K562 (cell line): ENCODE measurements around the gene LRRFIP2. TPM values are rescaled to one million over a fixed set of nuclear protein-coding genes. Genes with fewer than 3 reads are reported as not detected.

Experiments used
- ATAC-seq: fragments of 200-7000 bp; cut with Tn5 transposase; 3 replicates; pipeline ENCODE4 v1.9.1; 2020; ENCODE audit warnings: moderate library complexity
- BruUV-seq: library from RNA; stranded (reverse); fragments of 400-500 nt; replicated peaks from 2 replicates; lab custom pipeline; 2021; lab: Mats Ljungman, UMichigan
- CTCF ChIA-PET: fragments of 300-600 bp; formaldehyde crosslinking; extraction: SDS; loops from one replicate; lab custom pipeline; 2021; ENCODE audit warnings: low intra/inter-chr PET ratio; lab: Yijun Ruan, JAX
- POLR2A ChIA-PET: fragments of 300-600, 350-650 bp; sonication (Branson Sonifier 250); formaldehyde crosslinking; extraction: SDS; loops from one replicate; lab custom pipeline; 2021; ENCODE audit warnings: antibody characterized with exemption, inconsistent platforms; lab: Yijun Ruan, JAX
- DNase-seq, 4 experiments: peaks; one replicate each; pipeline versions ENCODE4 v3.0.0 to v3.0.0-alpha.2; 2011 to 2018; ENCODE audit warnings: low spot score in 3 of 4, mixed read lengths in 3 of 4; ENCODE audit errors: extremely low read depth in 1 of 4
- FAIRE-seq: peaks from 2 replicates; lab custom pipeline; 2011; peaks lifted over from hg19 to GRCh38; lab: Jason Lieb, UNC
- H2AFZ ChIP-seq: 2 replicates; pipeline ENCODE4 v1.6.0; 2011; ENCODE audit warnings: low read depth, low read length, control low read depth, inconsistent platforms
- H3K27ac ChIP-seq: fragments of 200-600 bp; 3 replicates; pipeline ENCODE4 v1.8.0; 2011; ENCODE audit warnings: low read depth, mild to moderate bottlenecking, control low read depth, inconsistent platforms, low read length, moderate library complexity, mixed read lengths; ENCODE audit errors: extremely low read depth
- H3K27me3 ChIP-seq, 2 experiments: fragments of 300-600 bp in 1 of 2; 2 replicates in 1 of 2; 3 replicates in 1 of 2; pipeline versions ENCODE4 v1.6.0 to v1.8.0; 2011; ENCODE audit warnings: inconsistent platforms in 2 of 2, low read length in 2 of 2, mild to moderate bottlenecking in 1 of 2, mixed read lengths in 1 of 2, moderate library complexity in 1 of 2; ENCODE audit not compliant: control insufficient read depth in 2 of 2, insufficient read depth in 2 of 2
- H3K36me3 ChIP-seq: fragments of 300-600 bp; 3 replicates; pipeline ENCODE4 v1.8.0; 2011; ENCODE audit warnings: mild to moderate bottlenecking, low read length, inconsistent platforms; ENCODE audit not compliant: control insufficient read depth, insufficient read depth
- H3K4me1 ChIP-seq, 2 experiments: fragments of 200-600 bp in 1 of 2; replicated peaks in 1 of 2; 2 replicates in 1 of 2; 3 replicates in 1 of 2; pipeline versions ENCODE4 v1.5.1 to v1.8.0; 2011; ENCODE audit warnings: inconsistent platforms in 2 of 2, low read length in 2 of 2, mild to moderate bottlenecking in 1 of 2, mixed read lengths in 1 of 2, moderate library complexity in 1 of 2; ENCODE audit not compliant: control insufficient read depth in 2 of 2, insufficient read depth in 2 of 2
- H3K4me2 ChIP-seq: 2 replicates; pipeline ENCODE4 v1.6.1; 2011; ENCODE audit warnings: low read length, control low read depth, inconsistent platforms, mixed read lengths; ENCODE audit not compliant: insufficient read depth
- H3K4me3 ChIP-seq: fragments of 200-600 bp; sonication (generic), shearing (Covaris generic); 2 replicates; pipeline ENCODE4 v1.5.1; 2016; ENCODE audit warnings: control low read depth, inconsistent platforms
- H3K79me2 ChIP-seq: fragments of 200-600 bp; 3 replicates; pipeline ENCODE4 v1.8.0; 2011; ENCODE audit warnings: low read length, inconsistent platforms; ENCODE audit not compliant: control insufficient read depth, insufficient read depth
- H3K9ac ChIP-seq, 2 experiments: 2 replicates each; pipeline versions ENCODE4 v1.6.0 to v1.6.1; 2011; ENCODE audit warnings: low read depth in 2 of 2, low read length in 2 of 2, control low read depth in 1 of 2, inconsistent platforms in 1 of 2, mild to moderate bottlenecking in 1 of 2, mixed read lengths in 1 of 2; ENCODE audit not compliant: insufficient read depth in 1 of 2
- H3K9me1 ChIP-seq: one replicate; pipeline ENCODE4 v1.6.0; 2011; ENCODE audit warnings: inconsistent platforms, mild to moderate bottlenecking, low read length, moderate library complexity; ENCODE audit not compliant: control insufficient read depth, insufficient read depth
- H3K9me3 ChIP-seq: replicated peaks from 2 replicates; pipeline ENCODE4 v1.5.1; 2011; ENCODE audit warnings: low read depth, low read length, inconsistent platforms; ENCODE audit not compliant: control insufficient read depth, insufficient read depth
- H4K20me1 ChIP-seq: replicated peaks from 2 replicates; pipeline ENCODE4 v1.6.1; 2011; ENCODE audit warnings: low read length, inconsistent platforms, mixed read lengths; ENCODE audit not compliant: control insufficient read depth, insufficient read depth
- E2F4 ChIP-seq: sonication (generic); formaldehyde crosslinking; IDR thresholded peaks from 2 replicates; pipeline ENCODE4 v1.8.0; 2022; ENCODE audit warnings: mild to moderate bottlenecking, low read depth, missing genetic modification reagents
- LEF1 ChIP-seq: fragments of 450-650 bp; IDR thresholded peaks from 2 replicates; pipeline ENCODE4 v1.6.1; 2016; ENCODE audit warnings: mild to moderate bottlenecking
- SOX6 ChIP-seq: fragments of 450-650 bp; IDR thresholded peaks from 2 replicates; pipeline ENCODE4 v1.6.1; 2014; ENCODE audit warnings: mild to moderate bottlenecking
- TEAD4 ChIP-seq, 2 experiments: sonication (generic) in 1 of 2; formaldehyde crosslinking in 1 of 2; IDR thresholded peaks; 2 replicates each; pipeline versions ENCODE4 v1.6.1 to v1.8.0; 2012 to 2022; ENCODE audit warnings: borderline replicate concordance in 1 of 2, inconsistent platforms in 1 of 2, low read length in 1 of 2, mild to moderate bottlenecking in 1 of 2, missing genetic modification reagents in 1 of 2
- ZEB2 ChIP-seq: fragments of 450-650 bp; IDR thresholded peaks from 2 replicates; pipeline ENCODE4 v1.6.1; 2016
- ZNF316 ChIP-seq: fragments of 450-650 bp; IDR thresholded peaks from 2 replicates; pipeline ENCODE4 v1.6.1; 2016
- ZNF384 ChIP-seq: IDR thresholded peaks from 2 replicates; pipeline ENCODE4 v1.6.1; 2012; ENCODE audit warnings: low read depth, low read length, improper control_type of control experiment
- WGBS: fragments of 100-300 bp; shearing (Covaris generic); methylation state at CpG from one replicate; pipeline ENCODE4 v1.1.6; 2016; ENCODE audit warnings: low coverage, mixed read lengths; ENCODE audit not compliant: insufficient coverage; ENCODE audit errors: missing lambda C conversion rate; 5-methylcytosine and 5-hydroxymethylcytosine counted together
- in situ Hi-C: fragments of 300-500 bp; cut with MboI; formaldehyde crosslinking; loops from 4 replicates; pipeline ENCODE4 v1.15.0; 2018; ENCODE audit warnings: inconsistent platforms, mixed read lengths
- intact Hi-C: fragments of 100-400 bp; cut with micrococcal nuclease; formaldehyde crosslinking; loops from 2 replicates; pipeline ENCODE4 v1.14.2; 2022
- polyA plus RNA-seq, 8 experiments: library from polyadenylated mRNA; depleted of rRNA in 4 of 8; stranded (reverse) in 5 of 8; unstranded in 3 of 8; fragments of >200 nt; fragmentation: Nextera tagmentation in 2 of 8; fragmentation: Illumina TruSeq in 1 of 8; extraction: Ambion mirVana in 2 of 8; extraction: Trizol in 1 of 8; gene quantifications; 2 replicates each; pipeline versions ENCODE4 v1.2.1 to v1.2.3, GENCODE V29; 2011 to 2014; ENCODE audit warnings: inconsistent platforms in 1 of 8, missing spikeins in 1 of 8
- total RNA-seq, 7 experiments: library from RNA; depleted of rRNA in 6 of 7; stranded (reverse); fragments of >200 nt in 6 of 7; fragmentation: Illumina TruSeq in 2 of 7; extraction: Trizol in 2 of 7; gene quantifications; 2 replicates each; pipeline versions ENCODE4 v1.2.1 to v1.2.3, GENCODE V29; 2011 to 2021; ENCODE audit warnings: low replicate concordance in 1 of 7

Gene LRRFIP2
- total and polyA plus RNA-seq, 9 of the 15 experiments (the other 6 are each of a cell fraction or from before 2014, with no cell fraction given) = 9.9 to 53.9 (median 42.7) TPM

DNA sequence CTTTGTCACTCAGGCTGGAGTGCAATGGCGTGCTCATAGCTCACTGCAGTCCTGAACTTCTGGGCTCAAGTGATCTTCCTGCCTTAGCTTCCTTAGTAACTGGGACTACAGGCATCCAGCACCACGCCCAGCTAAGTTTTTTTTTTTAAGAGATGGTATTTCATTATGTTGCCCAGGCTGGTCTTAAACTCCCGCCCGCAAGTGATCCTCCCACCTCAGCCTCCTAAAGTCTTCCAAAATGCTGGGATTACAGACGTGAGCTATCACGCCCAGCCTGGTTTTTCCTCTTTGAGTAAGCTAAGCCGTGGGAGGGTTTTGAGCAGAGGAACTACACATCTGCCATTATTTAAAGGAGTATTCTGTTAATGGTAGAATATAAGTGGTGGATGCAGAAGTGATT, 7.4 kb upstream of the LRRFIP2 start (continued):
- TF ChIP-seq TEAD4 (IDR thresholded peaks at IDR 0.05; ENCODE audit: low read length) (no peak), TEAD4 (CRISPR knock-in tag; IDR thresholded peaks at IDR 0.05; ENCODE audit: borderline replicate concordance) (no peak), LEF1 (no peak), E2F4 (CRISPR knock-in tag) (no peak), SOX6 (no peak)

DNA sequence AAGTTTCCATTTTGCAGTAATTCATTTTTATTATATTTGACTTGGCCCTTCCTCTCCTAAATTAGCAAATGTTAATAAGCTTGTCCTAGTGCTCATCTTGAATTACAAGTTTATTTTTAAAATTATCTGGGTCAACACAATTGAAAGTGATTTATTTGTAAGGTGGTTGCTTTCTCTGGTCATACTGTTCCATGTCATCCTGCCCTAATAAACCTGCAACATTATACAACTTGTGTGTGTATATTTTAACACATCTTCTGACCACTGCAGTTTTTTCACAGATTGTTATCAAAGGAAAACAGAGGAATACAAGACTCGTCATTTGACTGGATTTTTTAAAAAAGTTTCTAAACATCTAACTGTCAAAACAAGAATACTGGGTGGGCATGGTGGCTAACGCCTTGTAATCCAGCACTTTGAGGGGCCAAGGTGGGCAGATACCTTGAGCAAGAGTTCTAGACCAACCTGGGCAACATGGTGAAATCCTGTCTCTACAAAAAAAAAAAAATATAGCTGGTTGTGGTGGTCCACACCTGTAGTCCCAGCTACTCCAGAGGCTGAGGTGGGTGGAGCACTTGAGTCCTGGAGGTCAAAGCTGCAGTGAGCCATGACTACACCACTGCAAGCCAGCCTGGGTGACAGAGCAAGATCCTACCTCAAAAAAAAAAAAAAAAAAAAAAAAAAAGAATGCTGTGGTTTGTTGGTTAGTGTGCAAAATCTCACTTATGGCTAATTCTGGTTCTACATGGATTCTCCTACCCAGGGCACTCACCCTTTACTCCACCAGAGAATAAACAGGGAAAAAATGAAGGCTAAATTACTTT, 5.0 kb upstream of the LRRFIP2 start:
- no TSS peak for BruUV-seq
- H3K36me3 ChIP-seq = 0 out of 3 replicates have a peak, but pooled peaks cover 4% of the 10 kb centered on the region
- H3K79me2 ChIP-seq = peaks cover 50% of the 10 kb centered on the region
- H3K27me3 ChIP-seq = no peaks in the 10 kb centered on the region
- H3K4me2 ChIP-seq = no peak overlapping the region
- H3K4me1 ChIP-seq = peaks cover 3 to 23% of the 10 kb centered on the region in 2 experiments; a peak in 4 of 5 replicates
- CTCF ChIA-PET = no interaction called here
- H3K4me3 ChIP-seq = no peak overlapping the region
- WGBS = 64% methylated on average over 2 of the region's 2 CpGs
- no peak for TF ChIP-seq ZNF316
- TF ChIP-seq ZNF384 = peak; percentile 75
- no peak for TF ChIP-seq ZEB2
- H2AFZ ChIP-seq = no peak overlapping the region
- H3K27ac ChIP-seq = no peak overlapping the region
- ATAC-seq (no peak), FAIRE-seq (no peak), DNase-seq (peak in 1 of 4 experiments; percentile 30)
- H3K9me3 ChIP-seq = no peaks in the 10 kb centered on the region
- H3K9ac ChIP-seq = no peak overlapping the region; a peak in 1 of 4 replicates
- 0 out of 2 replicates have a peak, but pooled peaks cover 4% of the 10 kb centered on the region for H4K20me1 ChIP-seq
- H3K9me1 ChIP-seq = no peaks in the 10 kb centered on the region
- POLR2A ChIA-PET = interaction anchor here (1.3 kb wide), 1 partner anchor 17 kb away, joined by 3 read pairs; no protein-coding TSS in a partner anchor
- in situ Hi-C loops = no loop called here
- intact Hi-C loops = no loop called here
